ENCODE results near the gene KCNJ11.

The KCNJ11 gene

DNA sequence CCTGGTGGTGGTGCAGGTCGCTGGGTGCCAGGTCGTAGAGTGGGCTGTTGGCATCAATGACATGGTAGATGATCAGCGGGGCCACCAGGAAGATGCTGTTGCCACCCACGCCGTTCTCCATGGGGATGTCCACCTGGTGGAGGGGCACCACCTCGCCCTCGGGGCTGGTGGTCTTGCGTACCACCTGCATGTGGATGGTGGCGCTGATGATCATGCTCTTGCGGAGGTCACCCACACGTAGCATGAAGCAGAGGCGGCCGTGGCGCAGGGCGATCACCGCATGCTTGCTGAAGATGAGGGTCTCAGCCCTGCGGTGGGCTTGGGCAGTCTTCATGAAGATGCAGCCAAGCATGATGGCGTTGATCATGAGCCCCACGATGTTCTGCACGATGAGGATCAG is 1.2 kb downstream of the KCNJ11 start:
- no peak for DNase-seq (ENCODE audit: low spot score)
- no peak for TF ChIP-seq CTCF (IDR thresholded peaks at IDR 0.05; ENCODE audit: extremely low read depth, insufficient read depth, missing control alignments)
- in situ Hi-C loops (cut with MboI; ENCODE audit: low pct_unique_long_range_greater_than_20kb, low sequenced_read_pairs, unreplicated experiment): loop anchor here (10.0 kb wide), 1 partner anchor 118 kb away; no protein-coding TSS in a partner anchor

DNA sequence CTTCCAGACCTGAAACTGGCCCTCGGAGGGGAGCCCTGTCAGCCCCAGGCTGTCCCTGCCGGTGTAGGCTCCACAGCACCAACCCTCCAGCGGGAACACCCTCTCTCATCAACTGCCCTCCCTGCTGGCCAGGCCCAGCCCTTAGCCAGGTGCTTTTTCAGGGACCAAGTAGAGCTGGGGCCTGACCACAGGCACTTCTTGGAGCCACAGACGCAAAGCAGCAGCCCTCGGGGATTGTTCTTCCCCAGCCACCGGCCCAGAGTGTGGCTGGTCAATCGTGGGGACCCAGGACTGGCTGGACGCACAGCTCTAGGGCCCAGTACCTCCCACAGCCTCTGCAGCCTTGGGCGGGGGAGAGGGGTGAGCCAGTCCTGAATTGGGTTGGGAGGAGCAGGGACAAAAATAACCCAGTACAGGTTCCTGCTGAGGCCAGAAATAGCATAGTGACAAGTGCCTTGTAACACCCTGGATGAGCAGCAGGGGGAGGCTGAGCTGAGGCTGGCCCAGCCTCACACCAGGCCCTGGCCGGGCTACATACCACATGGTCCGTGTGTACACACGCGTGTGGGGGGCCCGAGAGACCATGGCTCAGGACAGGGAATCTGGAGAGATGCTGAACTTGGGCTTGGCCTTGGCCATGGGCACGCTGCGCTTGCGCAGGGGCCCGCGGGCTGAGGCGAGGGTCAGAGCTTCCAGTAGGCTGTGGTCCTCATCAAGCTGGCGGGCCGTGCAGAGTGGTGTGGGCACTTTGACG is 2.0 kb downstream of the KCNJ11 start:
- DNase-seq (ENCODE audit: low spot score): peak; percentile 66
- TF ChIP-seq CTCF (IDR thresholded peaks at IDR 0.05; ENCODE audit: extremely low read depth, insufficient read depth, missing control alignments): peak; percentile 69
- in situ Hi-C loops (cut with MboI; ENCODE audit: low pct_unique_long_range_greater_than_20kb, low sequenced_read_pairs, unreplicated experiment): loop anchor here (10.0 kb wide), 1 partner anchor 118 kb away; no protein-coding TSS in a partner anchor

GRCh38 chr11:17385926-17386325 is 2.5 kb downstream of the KCNJ11 start:
- no peak for TF ChIP-seq CTCF (IDR thresholded peaks at IDR 0.05; ENCODE audit: extremely low read depth, insufficient read depth, missing control alignments)
- in situ Hi-C loops (cut with MboI; ENCODE audit: low pct_unique_long_range_greater_than_20kb, low sequenced_read_pairs, unreplicated experiment): loop anchor here (10.0 kb wide), 1 partner anchor 119 kb away; no protein-coding TSS in a partner anchor
- DNase-seq (ENCODE audit: low spot score): no peak

DNA sequence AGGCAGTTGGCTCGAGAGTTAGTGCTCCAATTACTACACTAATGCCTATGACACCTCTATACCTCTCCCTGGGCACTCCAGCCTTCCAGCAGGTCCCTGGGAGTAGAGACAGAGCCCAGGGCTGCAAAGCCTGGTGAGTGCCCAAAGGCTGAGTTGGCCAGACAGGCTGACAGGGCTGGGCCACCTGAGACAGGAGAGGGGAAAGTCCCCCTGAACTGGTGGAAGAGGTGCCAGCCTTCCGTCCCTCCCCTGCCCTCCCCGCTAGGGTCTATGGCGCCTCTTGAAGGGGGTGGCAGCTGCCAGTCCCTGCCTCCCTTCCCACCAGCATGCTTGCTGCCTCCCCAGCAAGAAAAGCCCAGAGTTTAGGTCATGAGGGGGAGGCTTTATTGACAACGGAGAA is 3.0 kb downstream of the KCNJ11 start:
- in situ Hi-C loops (cut with MboI; ENCODE audit: low pct_unique_long_range_greater_than_20kb, low sequenced_read_pairs, unreplicated experiment): loop anchor here (10.0 kb wide), 1 partner anchor 119 kb away; no protein-coding TSS in a partner anchor
- DNase-seq (ENCODE audit: low spot score): no peak
- no peak for TF ChIP-seq CTCF (IDR thresholded peaks at IDR 0.05; ENCODE audit: extremely low read depth, insufficient read depth, missing control alignments)

DNA sequence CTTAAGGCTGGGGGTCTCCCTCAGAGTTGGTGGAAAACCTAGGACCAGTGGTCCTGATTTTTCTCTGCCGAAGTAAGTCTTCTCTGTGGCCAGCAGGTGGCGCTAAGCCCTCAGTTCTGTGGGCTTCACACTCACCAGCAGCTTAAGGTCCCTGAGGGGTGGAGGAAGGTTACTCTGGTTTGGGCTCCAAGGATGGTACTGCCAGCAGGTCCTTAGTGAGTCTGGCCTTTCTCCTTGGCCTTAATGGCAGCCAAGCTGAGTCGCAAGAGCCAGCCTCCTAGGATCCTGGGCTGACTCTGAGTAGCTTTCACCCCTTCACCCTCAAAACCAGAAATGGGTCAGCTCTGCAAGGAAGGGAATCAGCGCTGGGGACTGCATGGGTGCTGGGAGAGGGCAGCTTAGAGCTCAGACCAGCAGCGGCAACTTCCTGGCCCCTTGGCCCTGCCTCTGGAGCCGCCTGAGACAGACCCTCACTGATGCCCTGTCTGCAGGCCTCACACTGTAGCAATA is 4.4 kb downstream of the KCNJ11 start:
- in situ Hi-C loops (cut with MboI; ENCODE audit: low pct_unique_long_range_greater_than_20kb, low sequenced_read_pairs, unreplicated experiment): loop anchor here (10.0 kb wide), 1 partner anchor 121 kb away; no protein-coding TSS in a partner anchor
- peak; percentile 87 for TF ChIP-seq CTCF (IDR thresholded peaks at IDR 0.05; ENCODE audit: extremely low read depth, insufficient read depth, missing control alignments)
- peak; percentile 61 for DNase-seq (ENCODE audit: low spot score)

DNA sequence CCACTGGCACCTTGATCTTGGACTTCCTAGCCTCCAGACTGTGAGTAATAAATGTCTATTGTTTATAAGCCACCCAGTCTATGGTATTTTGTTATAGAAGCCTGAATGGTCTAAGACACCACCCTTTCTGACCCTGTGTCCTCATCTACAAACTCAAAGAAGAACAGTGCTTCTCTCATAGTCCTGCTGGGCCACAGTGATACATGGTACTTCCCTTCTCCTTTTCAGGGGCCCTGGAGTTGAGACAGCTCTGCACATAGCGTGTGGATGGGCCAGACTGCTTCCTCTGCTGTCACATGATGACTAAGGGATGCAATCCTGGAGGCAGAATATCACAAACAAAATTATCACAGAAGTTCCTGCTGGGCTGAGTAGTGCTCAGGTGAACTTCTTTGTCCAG is 5.0 kb downstream of the KCNJ11 start:
- in situ Hi-C loops (cut with MboI; ENCODE audit: low pct_unique_long_range_greater_than_20kb, low sequenced_read_pairs, unreplicated experiment): loop anchor here (10.0 kb wide), 1 partner anchor 121 kb away; no protein-coding TSS in a partner anchor
- no peak for DNase-seq (ENCODE audit: low spot score)
- no peak for TF ChIP-seq CTCF (IDR thresholded peaks at IDR 0.05; ENCODE audit: extremely low read depth, insufficient read depth, missing control alignments)
